Measurements from ENCODE around the gene PLPPR3. TPM values are rescaled to one million over a fixed set of nuclear protein-coding genes. Genes with fewer than 3 reads are reported as not detected.

PLPPR3 gene
- total RNA-seq, 1 experiment from 2014 or later = 57.9 TPM

DNA sequence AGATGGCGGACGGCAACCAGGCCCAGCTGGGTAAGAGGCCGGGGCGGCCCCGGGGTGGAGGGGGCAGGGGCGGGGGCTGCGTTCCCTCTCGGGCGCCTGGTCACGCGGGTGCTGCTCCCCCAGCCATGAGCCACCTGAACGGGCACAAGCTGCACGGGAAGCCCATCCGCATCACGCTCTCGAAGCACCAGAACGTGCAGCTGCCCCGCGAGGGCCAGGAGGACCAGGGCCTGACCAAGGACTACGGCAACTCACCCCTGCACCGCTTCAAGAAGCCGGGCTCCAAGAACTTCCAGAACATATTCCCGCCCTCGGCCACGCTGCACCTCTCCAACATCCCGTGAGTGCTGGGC is 13.4 kb downstream of the PLPPR3 start:
- Histone ChIP-seq H4K91ac (ENCODE audit: insufficient read length, low read depth, low read length) (no peak overlapping the region), H3K23me2 (ENCODE audit: insufficient read length, low read depth, low read length, poor library complexity, severe bottlenecking) (no peaks in the 10 kb centered on the region), H2BK20ac (ENCODE audit: low read depth, low read length, poor library complexity, severe bottlenecking) (no peak overlapping the region), H3K79me1 (ENCODE audit: insufficient read depth, low read depth, low read length, poor library complexity, severe bottlenecking) (peaks cover 9% of the 10 kb centered on the region), H2BK5ac (ENCODE audit: insufficient read length, low read length) (no peak overlapping the region), H3T11ph (ENCODE audit: low read length) (no peak overlapping the region), H3K18ac (ENCODE audit: insufficient read length, low read depth, low read length) (no peak overlapping the region), H3K4me1 (ENCODE audit: insufficient read depth, low read length) (no peaks in the 10 kb centered on the region), H3K4ac (ENCODE audit: low read depth, low read length) (no peak overlapping the region), H3K56ac (ENCODE audit: insufficient read length, low read depth, low read length) (no peak overlapping the region), H2AK5ac (ENCODE audit: insufficient read length, low read length) (no peak overlapping the region), H2BK15ac (ENCODE audit: low read depth, low read length) (no peak overlapping the region), H4K8ac (replicated peaks; ENCODE audit: insufficient read length, low read depth, low read length) (no peak overlapping the region), H3K27ac (ENCODE audit: insufficient read length, low read depth, low read length) (no peak overlapping the region), H2BK120ac (ENCODE audit: low read depth, low read length, poor library complexity, severe bottlenecking) (no peak overlapping the region), H2AFZ (ENCODE audit: low read length) (no peak overlapping the region), H3K9me3 (ENCODE audit: control insufficient read depth, low read depth, low read length) (no peaks in the 10 kb centered on the region), H4K20me1 (ENCODE audit: control insufficient read depth, insufficient read depth, insufficient read length) (no peaks in the 10 kb centered on the region), H3K27me3 (ENCODE audit: insufficient read depth, low read length) (no peaks in the 10 kb centered on the region), H3K9ac (ENCODE audit: extremely low read depth, insufficient read length, low read length) (no peak overlapping the region), H3K79me2 (ENCODE audit: insufficient read depth, low read length) (peaks cover 11% of the 10 kb centered on the region; the same call in 1 of the 2 replicates), H3K4me2 (ENCODE audit: insufficient read depth, insufficient read length, low read length) (no peak overlapping the region), H3K23ac (ENCODE audit: insufficient read length, low read depth, low read length) (no peak overlapping the region), H2BK12ac (ENCODE audit: insufficient read length, low read depth, low read length) (no peak overlapping the region), H4K5ac (ENCODE audit: insufficient read length, low read depth, low read length) (no peak overlapping the region), H3K14ac (ENCODE audit: insufficient read depth, low read length) (no peak overlapping the region; the same call in 1 of the 2 replicates)
- Mint-ChIP-seq H3K9me3 (no peaks in the 10 kb centered on the region; a peak in 1 of 5 replicates), H3K27ac (no peak overlapping the region), H3K4me3 (no peak overlapping the region), H3K27me3 (ENCODE audit: low read depth) (no peaks in the 10 kb centered on the region; the same call in 1 of the 2 replicates), H3K36me3 (ENCODE audit: insufficient read depth in 1 of 3, low read depth in 3 of 3) (peaks cover 44 to 68% (median 68%) of the 10 kb centered on the region in 3 experiments), H3K4me1 (0 out of 4 replicates have a peak, but pooled peaks cover 0 to 3% of the 10 kb centered on the region in 2 experiments)
- TF ChIP-seq, protein P1, sequence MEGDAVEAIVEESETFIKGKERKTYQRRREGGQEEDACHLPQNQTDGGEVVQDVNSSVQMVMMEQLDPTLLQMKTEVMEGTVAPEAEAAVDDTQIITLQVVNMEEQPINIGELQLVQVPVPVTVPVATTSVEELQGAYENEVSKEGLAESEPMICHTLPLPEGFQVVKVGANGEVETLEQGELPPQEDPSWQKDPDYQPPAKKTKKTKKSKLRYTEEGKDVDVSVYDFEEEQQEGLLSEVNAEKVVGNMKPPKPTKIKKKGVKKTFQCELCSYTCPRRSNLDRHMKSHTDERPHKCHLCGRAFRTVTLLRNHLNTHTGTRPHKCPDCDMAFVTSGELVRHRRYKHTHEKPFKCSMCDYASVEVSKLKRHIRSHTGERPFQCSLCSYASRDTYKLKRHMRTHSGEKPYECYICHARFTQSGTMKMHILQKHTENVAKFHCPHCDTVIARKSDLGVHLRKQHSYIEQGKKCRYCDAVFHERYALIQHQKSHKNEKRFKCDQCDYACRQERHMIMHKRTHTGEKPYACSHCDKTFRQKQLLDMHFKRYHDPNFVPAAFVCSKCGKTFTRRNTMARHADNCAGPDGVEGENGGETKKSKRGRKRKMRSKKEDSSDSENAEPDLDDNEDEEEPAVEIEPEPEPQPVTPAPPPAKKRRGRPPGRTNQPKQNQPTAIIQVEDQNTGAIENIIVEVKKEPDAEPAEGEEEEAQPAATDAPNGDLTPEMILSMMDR (conservative IDR thresholded peaks at IDR 0.05) = no peak
- no CpG with 5 or more reads among the region's 26 CpGs for WGBS (ENCODE audit: extremely low coverage, insufficient read length, low lambda C conversion rate)
- DNase-seq = no peak

All from H9 (cell line).